K562 (cell line): ENCODE measurements around the gene SNPH. TPM values are rescaled to one million over a fixed set of nuclear protein-coding genes. Genes with fewer than 3 reads are reported as not detected.

Source experiments
- ESRRB ChIP-seq: fragments of 250-450 bp; sonication (Bioruptor Pico); IDR thresholded peaks from 2 replicates; pipeline ENCODE4 v1.5.0; 2020; ENCODE audit warnings: mild to moderate bottlenecking, moderate library complexity, borderline replicate concordance
- KAT7 ChIP-seq: sonication (generic); formaldehyde crosslinking; IDR thresholded peaks from 2 replicates; pipeline ENCODE4 v1.8.0; 2022; ENCODE audit warnings: missing genetic modification reagents, mild to moderate bottlenecking, borderline replicate concordance
- MEF2A ChIP-seq: IDR thresholded peaks from 2 replicates; pipeline ENCODE4 v1.6.1; 2011; ENCODE audit warnings: low read depth, mild to moderate bottlenecking, low read length, moderate library complexity; ENCODE audit not compliant: control insufficient read depth
- MYBL2 ChIP-seq, 2 experiments: fragments of 450-650 bp in 1 of 2; sonication (generic) in 1 of 2; formaldehyde crosslinking in 1 of 2; IDR thresholded peaks; 2 replicates each; pipeline versions ENCODE4 v1.6.1 to v1.8.1; 2017 to 2022; ENCODE audit warnings: borderline replicate concordance in 1 of 2, inconsistent platforms in 1 of 2, low read depth in 1 of 2, mild to moderate bottlenecking in 1 of 2, missing genetic modification reagents in 1 of 2, moderate library complexity in 1 of 2
- RBM14 ChIP-seq: fragments of 200-400 bp; formaldehyde crosslinking; IDR thresholded peaks from 2 replicates; pipeline ENCODE4 v1.6.1; 2018; ENCODE audit warnings: low read depth, mild to moderate bottlenecking, low read length, moderate library complexity, borderline replicate concordance; ENCODE audit not compliant: insufficient read depth
- SIX5 ChIP-seq, 2 experiments: IDR thresholded peaks; 2 replicates each; pipeline ENCODE4 v1.6.1; 2011; ENCODE audit warnings: low read length in 2 of 2, borderline replicate concordance in 1 of 2, low read depth in 1 of 2, mild to moderate bottlenecking in 1 of 2, moderate library complexity in 1 of 2; ENCODE audit not compliant: insufficient read depth in 1 of 2
- ZNF175 ChIP-seq: fragments of 200-800 bp; sonication (Bioruptor generic); IDR thresholded peaks from 2 replicates; pipeline ENCODE4 v1.6.1; 2016; ENCODE audit warnings: low read depth, mild to moderate bottlenecking, missing genetic modification characterization, missing compliant biosample characterization
- ZNF668 ChIP-seq: fragments of 250-450 bp; sonication (Bioruptor Pico); IDR thresholded peaks from 2 replicates; pipeline ENCODE4 v1.8.0; 2022; ENCODE audit warnings: mild to moderate bottlenecking, inconsistent platforms
- polyA plus RNA-seq, 8 experiments: library from polyadenylated mRNA; depleted of rRNA in 4 of 8; stranded (reverse) in 5 of 8; unstranded in 3 of 8; fragments of >200 nt; fragmentation: Nextera tagmentation in 2 of 8; fragmentation: Illumina TruSeq in 1 of 8; extraction: Ambion mirVana in 2 of 8; extraction: Trizol in 1 of 8; gene quantifications; 2 replicates each; pipeline versions ENCODE4 v1.2.1 to v1.2.3, GENCODE V29; 2011 to 2014; ENCODE audit warnings: inconsistent platforms in 1 of 8, missing spikeins in 1 of 8
- total RNA-seq, 7 experiments: library from RNA; depleted of rRNA in 6 of 7; stranded (reverse); fragments of >200 nt in 6 of 7; fragmentation: Illumina TruSeq in 2 of 7; extraction: Trizol in 2 of 7; gene quantifications; 2 replicates each; pipeline versions ENCODE4 v1.2.1 to v1.2.3, GENCODE V29; 2011 to 2021; ENCODE audit warnings: low replicate concordance in 1 of 7
- TF ChIP-seq, protein P1 (sequence below), 2 experiments: fragments of 450-650 bp; IDR thresholded peaks; 2 replicates each; pipeline ENCODE4 v1.6.1; 2016
- TF ChIP-seq, protein P2 (sequence below): sonication (generic); formaldehyde crosslinking; IDR thresholded peaks from 2 replicates; pipeline ENCODE4 v1.8.0; 2022; ENCODE audit warnings: mild to moderate bottlenecking, missing genetic modification reagents

SNPH gene
- total and polyA plus RNA-seq, 9 of the 15 experiments (the other 6 are each of a cell fraction or from before 2014, with no cell fraction given) = 0.03 to 4.2 (median 1.4) TPM

DNA sequence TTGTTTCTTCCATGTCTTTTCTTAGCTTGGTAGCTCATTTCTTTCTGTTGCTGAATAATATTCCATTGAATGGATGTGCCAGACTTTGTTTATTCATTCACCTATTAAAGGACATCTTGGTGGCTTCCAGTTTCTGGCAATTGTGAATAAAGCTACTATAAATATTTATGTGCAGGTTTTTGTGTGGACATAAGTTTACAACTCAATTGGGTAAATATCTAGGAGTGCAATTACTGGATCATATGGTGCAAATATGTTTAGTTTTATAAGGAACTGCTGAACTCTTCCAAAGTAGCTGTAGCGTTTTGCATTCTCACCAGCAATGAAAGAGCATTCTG lies 79.6 kb downstream of the SNPH start (continued):
- no peak for TF ChIP-seq ESRRB
- no peak for TF ChIP-seq KAT7 (CRISPR knock-in tag)
- TF ChIP-seq, protein P1, sequence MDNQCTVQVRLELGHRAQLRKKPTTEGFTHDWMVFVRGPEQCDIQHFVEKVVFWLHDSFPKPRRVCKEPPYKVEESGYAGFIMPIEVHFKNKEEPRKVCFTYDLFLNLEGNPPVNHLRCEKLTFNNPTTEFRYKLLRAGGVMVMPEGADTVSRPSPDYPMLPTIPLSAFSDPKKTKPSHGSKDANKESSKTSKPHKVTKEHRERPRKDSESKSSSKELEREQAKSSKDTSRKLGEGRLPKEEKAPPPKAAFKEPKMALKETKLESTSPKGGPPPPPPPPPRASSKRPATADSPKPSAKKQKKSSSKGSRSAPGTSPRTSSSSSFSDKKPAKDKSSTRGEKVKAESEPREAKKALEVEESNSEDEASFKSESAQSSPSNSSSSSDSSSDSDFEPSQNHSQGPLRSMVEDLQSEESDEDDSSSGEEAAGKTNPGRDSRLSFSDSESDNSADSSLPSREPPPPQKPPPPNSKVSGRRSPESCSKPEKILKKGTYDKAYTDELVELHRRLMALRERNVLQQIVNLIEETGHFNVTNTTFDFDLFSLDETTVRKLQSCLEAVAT (IDR thresholded peaks at IDR 0.05) = no peak
- no peak for TF ChIP-seq SIX5 (IDR thresholded peaks at IDR 0.05; ENCODE audit: borderline replicate concordance in 1 of 2, insufficient read depth in 1 of 2, low read depth in 1 of 2, low read length in 2 of 2)
- TF ChIP-seq, protein P2, sequence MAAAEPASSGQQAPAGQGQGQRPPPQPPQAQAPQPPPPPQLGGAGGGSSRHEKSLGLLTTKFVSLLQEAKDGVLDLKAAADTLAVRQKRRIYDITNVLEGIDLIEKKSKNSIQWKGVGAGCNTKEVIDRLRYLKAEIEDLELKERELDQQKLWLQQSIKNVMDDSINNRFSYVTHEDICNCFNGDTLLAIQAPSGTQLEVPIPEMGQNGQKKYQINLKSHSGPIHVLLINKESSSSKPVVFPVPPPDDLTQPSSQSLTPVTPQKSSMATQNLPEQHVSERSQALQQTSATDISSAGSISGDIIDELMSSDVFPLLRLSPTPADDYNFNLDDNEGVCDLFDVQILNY (CRISPR knock-in tag) = no peak
- TF ChIP-seq ZNF668 (CRISPR knock-in tag) = no peak
- TF ChIP-seq MYBL2 (IDR thresholded peaks at IDR 0.05; ENCODE audit: low read depth) = no peak
- TF ChIP-seq MYBL2 (CRISPR knock-in tag; IDR thresholded peaks at IDR 0.05; ENCODE audit: borderline replicate concordance) = no peak
- TF ChIP-seq MEF2A = no peak
- no peak for TF ChIP-seq ZNF175
- no peak for TF ChIP-seq RBM14
- TF ChIP-seq, all 486 proteins: peak for 0
